Stimulated activated CD8-positive, alpha-beta memory T cell treated with anti-CD3 and anti-CD28 coated beads, Interleukin-2, amount 100 ng/mL, for 1 hour (primary cell): ENCODE data around the gene CCDC85A.

Source experiments
- DNase-seq, 2 donors: peaks; one replicate each; pipeline ENCODE4 v3.0.0-alpha.2; 2020; ENCODE audit warnings: low read depth in 2 of 2

CCDC85A gene

DNA sequence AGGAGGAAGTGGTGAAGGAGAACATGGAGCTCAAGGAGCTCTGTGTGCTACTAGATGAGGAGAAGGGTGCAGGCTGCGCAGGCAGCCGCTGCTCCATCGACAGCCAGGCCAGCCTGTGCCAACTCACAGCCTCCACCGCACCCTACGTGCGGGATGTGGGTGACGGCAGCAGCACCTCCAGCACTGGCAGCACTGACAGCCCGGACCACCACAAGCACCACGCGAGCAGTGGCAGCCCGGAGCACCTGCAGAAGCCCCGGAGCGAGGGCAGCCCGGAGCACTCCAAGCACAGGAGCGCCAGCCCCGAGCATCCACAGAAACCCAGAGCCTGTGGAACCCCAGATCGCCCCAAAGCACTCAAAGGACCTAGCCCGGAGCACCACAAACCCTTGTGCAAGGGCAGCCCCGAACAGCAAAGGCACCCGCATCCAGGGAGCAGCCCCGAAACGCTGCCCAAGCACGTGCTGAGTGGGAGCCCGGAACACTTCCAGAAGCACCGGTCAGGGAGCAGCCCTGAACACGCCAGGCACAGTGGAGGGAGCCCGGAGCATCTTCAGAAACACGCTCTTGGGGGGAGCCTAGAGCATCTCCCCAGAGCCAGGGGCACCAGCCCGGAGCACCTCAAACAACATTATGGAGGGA lies 9.0 kb downstream of the CCDC85A start:
- no peak for DNase-seq

DNA sequence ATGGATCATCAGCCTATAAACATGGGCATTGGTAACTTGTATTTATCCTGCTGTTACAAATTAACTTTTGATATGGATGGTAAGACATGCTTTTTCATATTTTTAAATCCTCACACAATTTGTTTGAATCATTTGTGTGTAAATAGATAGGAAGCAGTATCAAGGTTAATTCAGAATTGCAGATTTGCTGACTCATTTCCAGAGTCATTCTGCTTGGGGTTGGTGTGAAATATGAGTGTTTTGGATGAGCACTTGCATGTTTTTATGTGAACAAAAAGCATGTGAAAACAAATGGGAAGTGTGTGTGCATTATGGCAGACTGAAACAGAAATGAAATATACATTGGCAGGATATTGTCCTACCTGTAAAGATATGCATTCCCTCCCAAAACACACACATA lies 11.8 kb downstream of the CCDC85A start:
- DNase-seq, result no peak

DNA sequence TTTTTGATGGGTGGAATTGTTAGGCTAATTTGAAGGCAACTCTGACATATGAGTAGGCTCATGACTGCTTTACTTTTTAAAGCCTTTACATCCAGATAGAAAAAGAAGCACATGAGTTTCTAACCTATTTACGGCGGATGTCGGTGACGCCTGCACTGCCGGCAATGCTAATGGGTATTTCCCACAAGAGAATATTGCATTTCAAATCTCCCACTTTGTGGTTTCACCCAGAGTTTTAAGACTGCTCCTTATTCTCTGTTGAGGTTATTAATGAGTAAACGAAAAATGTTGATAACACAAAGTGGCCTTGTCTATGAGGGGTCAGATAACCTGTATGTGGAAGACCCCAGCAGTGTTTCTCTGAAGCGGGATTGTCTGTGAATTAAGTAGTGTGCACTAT lies 14.0 kb downstream of the CCDC85A start:
- DNase-seq, result no peak

DNA sequence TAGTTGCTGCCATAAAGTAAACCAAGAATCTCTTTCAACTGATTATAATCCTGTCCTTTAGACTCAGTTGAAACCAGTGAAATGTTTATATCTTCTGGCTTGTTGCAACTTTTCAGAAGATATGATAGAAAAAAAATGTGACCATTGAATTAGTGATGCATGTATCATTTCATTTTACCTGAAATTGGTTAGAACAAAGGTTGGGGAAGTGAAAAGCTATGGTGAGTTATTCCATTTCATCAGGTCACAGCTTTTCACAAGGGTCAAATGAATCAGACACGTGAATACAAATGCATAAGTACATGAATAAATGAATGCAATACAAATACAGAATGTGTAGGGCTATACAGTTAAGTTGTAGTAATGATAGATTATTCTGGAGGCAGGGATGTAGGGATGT lies 15.1 kb downstream of the CCDC85A start:
- DNase-seq, result no peak

- DNase-seq, result no peak
These were observed 15.7 kb downstream of the CCDC85A start for GRCh38 chr2:56199492-56199891.

- DNase-seq, result no peak
These were observed 18.8 kb downstream of the CCDC85A start for GRCh38 chr2:56202381-56203121.

- DNase-seq, result no peak
These were observed 20.8 kb downstream of the CCDC85A start for GRCh38 chr2:56204556-56204955.

- no peak for DNase-seq
These were observed 22.5 kb downstream of the CCDC85A start for GRCh38 chr2:56206250-56206649.

DNA sequence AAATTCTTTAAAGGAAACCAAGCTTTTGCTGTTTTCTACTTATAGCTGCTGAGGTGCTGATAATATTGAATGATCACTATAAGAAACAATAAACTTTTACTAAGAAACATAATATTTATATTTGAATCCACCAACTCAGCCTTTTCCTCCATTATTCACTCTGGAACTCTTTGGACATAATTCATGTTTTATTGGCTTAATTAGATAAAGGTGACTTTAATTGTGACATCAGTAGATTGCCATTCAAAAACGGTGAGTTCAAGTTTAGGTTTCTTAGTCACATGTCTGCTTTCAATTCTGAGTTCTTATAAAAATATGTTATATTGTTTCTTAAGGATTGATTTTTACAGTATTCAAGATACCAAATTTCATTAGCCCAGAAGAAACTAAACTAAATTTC lies 24.0 kb downstream of the CCDC85A start:
- DNase-seq, result no peak

- DNase-seq, result no peak
These were observed 24.6 kb downstream of the CCDC85A start for GRCh38 chr2:56208380-56208779.

- no peak for DNase-seq
These were observed 25.9 kb downstream of the CCDC85A start for GRCh38 chr2:56209701-56210100.

DNA sequence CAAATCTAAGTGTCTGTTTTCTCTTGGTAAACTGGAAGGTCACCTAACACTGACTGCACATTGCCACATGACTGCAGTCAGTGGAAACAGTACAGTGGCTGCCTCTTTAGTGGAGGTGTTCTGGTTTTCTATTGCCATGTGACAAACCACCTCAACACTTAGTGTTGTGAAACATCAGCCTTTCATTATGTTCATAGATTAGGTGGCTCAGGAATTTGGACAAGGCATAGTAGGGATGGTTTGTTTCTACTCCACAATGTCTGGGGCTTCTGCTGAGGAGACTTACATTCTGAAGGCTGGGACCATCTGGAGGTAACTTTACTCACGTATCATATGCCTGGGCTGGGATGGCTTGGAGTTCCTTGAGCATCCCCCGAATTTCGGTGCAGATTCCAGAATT lies 26.5 kb downstream of the CCDC85A start:
- DNase-seq, result no peak

DNA sequence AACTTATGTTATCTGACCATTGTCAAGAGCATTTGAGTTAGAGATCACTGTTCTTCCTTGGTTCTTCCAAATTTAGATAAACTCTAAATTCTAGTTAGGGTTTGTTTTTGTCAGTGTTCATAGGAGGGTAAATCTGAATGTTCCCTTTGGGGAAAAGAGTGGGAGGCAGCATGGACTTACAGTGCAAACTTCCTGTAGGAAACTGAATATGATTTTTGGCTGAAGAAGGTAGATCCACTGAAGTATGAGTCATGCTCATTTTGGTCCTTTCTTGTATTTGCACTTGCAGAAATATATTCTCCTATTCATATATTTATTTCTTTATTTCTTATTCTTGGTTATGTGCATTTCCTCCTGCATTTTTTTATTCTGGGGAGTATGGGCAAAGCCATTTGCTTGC lies 27.3 kb downstream of the CCDC85A start:
- DNase-seq, result no peak

GRCh38 chr2:56215911-56216310 lies 32.1 kb downstream of the CCDC85A start:
- DNase-seq, result no peak

- DNase-seq, result no peak
These were observed 33.3 kb downstream of the CCDC85A start for GRCh38 chr2:56217106-56217505.

DNA sequence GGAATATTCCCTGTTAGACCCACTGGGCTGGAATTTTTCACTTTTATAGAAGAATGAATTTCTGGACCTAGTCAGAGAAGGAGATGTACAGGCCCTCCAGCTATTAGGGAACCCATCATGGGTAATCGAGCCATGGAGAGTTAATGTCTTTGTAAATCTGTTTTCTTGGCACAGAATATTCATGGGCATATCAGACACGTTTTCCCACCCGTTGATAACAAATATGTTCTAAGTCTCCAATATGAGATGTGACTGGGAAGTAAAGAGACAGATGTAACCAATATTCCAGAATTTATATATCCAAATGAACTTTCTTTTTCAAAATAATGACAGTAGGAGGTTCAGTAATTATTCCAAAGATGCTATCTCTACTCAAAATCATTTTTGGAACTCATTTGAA lies 38.7 kb downstream of the CCDC85A start:
- no peak for DNase-seq

DNA sequence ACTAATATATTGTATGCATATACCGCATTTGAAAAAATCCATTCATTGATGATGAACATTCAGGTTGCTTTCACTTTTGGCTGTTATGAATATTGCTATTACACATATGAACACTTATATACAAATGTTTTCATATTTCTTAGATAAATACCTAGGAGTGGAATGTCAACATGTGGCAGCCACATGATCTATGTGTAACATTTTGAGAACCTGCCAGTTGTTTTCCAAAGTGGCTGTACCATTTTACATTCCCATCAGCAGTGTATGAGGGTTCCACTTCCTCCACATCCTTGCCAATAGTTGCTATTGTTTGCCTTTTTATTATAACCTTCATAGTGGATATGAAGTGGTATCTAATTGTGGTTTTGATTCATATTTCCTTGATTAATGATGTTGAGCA lies 40.5 kb downstream of the CCDC85A start:
- DNase-seq, result no peak

DNA sequence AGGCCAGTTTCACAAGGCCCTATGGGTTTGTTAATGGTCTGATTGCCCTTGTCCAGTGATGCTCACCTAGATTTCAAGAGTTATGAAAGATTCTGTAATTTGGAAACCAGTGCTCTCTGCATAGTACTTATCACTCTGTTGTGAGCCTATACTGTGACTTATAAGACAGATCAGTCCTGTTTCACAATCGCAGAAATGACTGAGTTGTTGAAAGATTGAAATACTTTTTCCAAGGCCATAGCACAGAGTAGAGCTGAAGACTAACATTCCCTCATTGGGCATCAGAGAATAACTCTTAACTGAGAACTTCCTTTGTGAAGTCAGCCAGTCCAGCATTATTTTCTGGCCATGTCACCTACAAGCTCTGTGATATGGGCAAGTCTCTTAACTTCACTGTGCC lies 44.0 kb downstream of the CCDC85A start:
- DNase-seq, result no peak

- no peak for DNase-seq
These were observed 45.7 kb downstream of the CCDC85A start for GRCh38 chr2:56229397-56230060.

GRCh38 chr2:56230156-56230555 lies 46.4 kb downstream of the CCDC85A start:
- no peak for DNase-seq

DNA sequence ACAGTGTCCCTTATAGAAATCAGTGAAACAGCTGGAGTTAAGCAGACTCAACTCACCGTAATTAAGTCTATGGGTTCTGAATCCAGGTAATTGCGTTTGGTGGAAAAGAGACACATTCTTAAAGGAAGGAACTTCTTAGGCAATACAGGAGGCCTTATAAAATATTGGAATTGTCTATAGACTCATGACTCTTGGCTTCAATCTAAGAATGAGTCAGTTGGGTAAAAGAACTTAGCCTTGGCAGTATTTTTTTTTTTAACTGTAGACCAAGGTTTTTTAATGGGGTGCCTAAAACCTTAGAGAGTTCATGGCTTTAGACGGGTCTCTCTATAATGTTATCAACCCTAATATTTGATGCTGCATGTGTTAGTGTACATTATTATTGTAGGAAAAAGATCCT lies 47.6 kb downstream of the CCDC85A start:
- DNase-seq, result no peak

GRCh38 chr2:56232912-56233311 lies 49.1 kb downstream of the CCDC85A start:
- DNase-seq, result no peak

- DNase-seq, result no peak
These were observed 50.5 kb downstream of the CCDC85A start for GRCh38 chr2:56234241-56234640.
